HepG2 (cell line): ENCODE data around the gene CDRT4.

Source experiments
- CHD4 ChIP-seq: fragments of 200-600 bp; sonication (generic); IDR thresholded peaks from 2 replicates; pipeline ENCODE4 v1.7.0; 2017; ENCODE audit warnings: mild to moderate bottlenecking, low read length, borderline replicate concordance
- FOXM1 ChIP-seq: sonication (generic); formaldehyde crosslinking; IDR thresholded peaks from 2 replicates; pipeline ENCODE4 v1.5.0; 2020; ENCODE audit warnings: missing genetic modification reagents
- POLR2A ChIP-seq, 2 experiments: IDR thresholded peaks; 2 replicates each; pipeline ENCODE4 v1.6.1; 2011; ENCODE audit warnings: low read depth in 2 of 2, low read length in 2 of 2, mild to moderate bottlenecking in 1 of 2, moderate library complexity in 1 of 2; ENCODE audit not compliant: insufficient read depth in 1 of 2
- TAF1 ChIP-seq: sonication (generic); formaldehyde crosslinking; IDR thresholded peaks from 2 replicates; pipeline ENCODE4 v1.4.0; 2020; ENCODE audit warnings: missing genetic modification reagents
- ZNF263 ChIP-seq: sonication (generic); formaldehyde crosslinking; IDR thresholded peaks from 2 replicates; pipeline ENCODE4 v1.4.0; 2020; ENCODE audit warnings: missing genetic modification reagents

DNA sequence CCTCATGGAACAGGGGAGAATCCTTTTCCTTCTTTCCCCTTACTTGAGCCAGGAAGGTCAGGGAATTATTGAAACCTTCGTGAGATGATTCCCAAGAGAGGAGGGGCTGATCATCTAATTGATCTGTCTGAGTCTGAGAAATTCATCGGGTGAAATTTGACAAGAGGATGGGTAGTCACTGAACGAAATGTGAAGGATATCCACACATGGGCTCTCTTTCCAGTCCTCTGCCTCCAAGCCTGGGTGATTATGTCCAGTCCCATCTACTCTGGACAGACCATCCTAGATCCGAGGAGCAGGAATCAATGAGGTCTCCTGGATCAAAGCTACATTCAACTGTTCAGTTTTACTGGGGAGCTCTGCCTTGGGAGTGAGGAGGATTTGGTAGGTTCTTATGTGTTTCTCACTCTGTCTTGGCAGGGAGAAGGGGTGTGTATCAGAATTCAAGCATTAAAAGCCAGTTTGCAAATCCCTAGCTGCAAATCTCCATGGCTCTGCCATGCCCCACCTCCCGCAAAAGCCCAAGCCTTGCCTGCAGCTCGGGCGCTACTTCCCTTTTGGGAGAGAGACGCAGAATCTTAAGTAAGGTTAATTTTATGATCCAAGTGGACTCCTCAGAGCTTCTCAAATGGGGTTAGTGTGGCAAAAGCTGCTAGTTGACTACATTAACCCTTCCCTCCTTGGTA lies 78.9 kb downstream of the CDRT4 start:
- TF ChIP-seq TAF1 (CRISPR knock-in tag), result no peak
- TF ChIP-seq ZNF263 (CRISPR knock-in tag), result no peak
- no peak for TF ChIP-seq POLR2A (IDR thresholded peaks at IDR 0.05; ENCODE audit: insufficient read depth in 1 of 2, low read depth in 2 of 2, low read length in 2 of 2)
- TF ChIP-seq FOXM1 (CRISPR knock-in tag), result no peak
- TF ChIP-seq CHD4, result no peak
